GM12891 (cell line): ENCODE results near the gene ASIC3.
"Not testable (repeated sequence)": the region's sequence is repeated elsewhere in the genome, so short reads cannot be mapped to it uniquely, and the experiment has no call there.

Source experiments
- PAX5 ChIP-seq: IDR thresholded peaks from 2 replicates; pipeline ENCODE4 v1.6.1; 2011; ENCODE audit warnings: low read length, moderate library complexity, mild to moderate bottlenecking; ENCODE audit not compliant: insufficient read depth, severe bottlenecking
- POLR2A ChIP-seq: IDR thresholded peaks from 2 replicates; pipeline ENCODE4 v1.6.1; 2011; ENCODE audit warnings: low read depth, low read length, control low read depth
- POLR2AphosphoS5 ChIP-seq: IDR thresholded peaks from 2 replicates; pipeline ENCODE4 v1.6.1; 2011; ENCODE audit warnings: low read depth, low read length, control low read depth
- POU2F2 ChIP-seq: IDR thresholded peaks from 2 replicates; pipeline ENCODE4 v1.6.1; 2011; ENCODE audit warnings: low read depth, mild to moderate bottlenecking, control low read depth, low read length, moderate library complexity
- SPI1 ChIP-seq: IDR thresholded peaks from 2 replicates; pipeline ENCODE4 v1.6.1; 2011; ENCODE audit warnings: low read depth, low read length, control low read depth
- TAF1 ChIP-seq: IDR thresholded peaks from 2 replicates; pipeline ENCODE4 v1.6.1; 2011; ENCODE audit warnings: low read depth, low read length, control low read depth

DNA sequence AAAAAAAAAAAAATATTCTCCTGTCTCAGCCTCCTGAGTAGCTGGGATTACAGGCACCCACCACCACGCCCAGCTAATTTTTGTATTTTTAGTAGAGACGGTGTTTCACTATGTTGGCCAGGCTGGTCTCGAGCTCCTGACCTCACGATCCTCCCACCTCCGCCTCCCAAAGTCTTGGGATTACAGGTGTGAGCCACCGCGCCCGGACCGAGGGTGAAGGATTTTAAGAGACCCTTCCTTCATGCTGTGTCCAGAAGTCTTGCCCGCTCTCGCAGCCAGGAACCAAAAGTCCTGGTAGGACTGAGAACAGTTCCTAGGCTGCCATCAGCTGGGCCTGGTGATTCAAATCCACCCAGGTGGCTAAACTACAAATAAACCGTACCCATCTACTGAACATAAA lies 36.7 kb upstream of the ASIC3 start:
- not testable (repeated sequence) for TF ChIP-seq TAF1, POLR2A, POLR2AphosphoS5, SPI1, PAX5, POU2F2
